ENCODE data around the gene PLA2G7.
"Not testable (repeated sequence)": the region's sequence is repeated elsewhere in the genome, so short reads cannot be mapped to it uniquely, and the experiment has no call there.

The PLA2G7 gene

GRCh38 chr6:46746696-46747095 is 11.5 kb upstream of the PLA2G7 start, which contains the start of gene ANKRD66:
ANKRD66 (plus strand) TSS chr6:46746933; CDS start chr6:46751949, 5,016 bp downstream.
- no peak for DNase-seq

- no peak for DNase-seq
Observed at GRCh38 chr6:46745973-46746372, 10.8 kb upstream of the PLA2G7 start.

GRCh38 chr6:46744159-46744725 is 9.1 kb upstream of the PLA2G7 start:
- DNase-seq, result not testable (repeated sequence)

- DNase-seq, result no peak
Observed at GRCh38 chr6:46743425-46744158, 8.4 kb upstream of the PLA2G7 start.

GRCh38 chr6:46741910-46742309 is 6.7 kb upstream of the PLA2G7 start:
- DNase-seq, result no peak

GRCh38 chr6:46741482-46741881 is 6.3 kb upstream of the PLA2G7 start:
- no peak for DNase-seq

GRCh38 chr6:46736906-46737305 is 1.7 kb upstream of the PLA2G7 start:
- DNase-seq, result no peak

- DNase-seq, result no peak
Observed at GRCh38 chr6:46735720-46736031, 501 bp upstream of the PLA2G7 start.

- no peak for DNase-seq
Observed at GRCh38 chr6:46733341-46733801, 1.8 kb downstream of the PLA2G7 start.

- DNase-seq, result no peak
Observed at GRCh38 chr6:46730921-46731461, 4.2 kb downstream of the PLA2G7 start.

GRCh38 chr6:46729787-46730326 is 5.3 kb downstream of the PLA2G7 start:
- DNase-seq, result no peak

- DNase-seq, result no peak
Observed at GRCh38 chr6:46720401-46720800, 14.8 kb downstream of the PLA2G7 start.

- DNase-seq, result no peak
Observed at GRCh38 chr6:46719099-46719498, 16.1 kb downstream of the PLA2G7 start.

- no peak for DNase-seq
Observed at GRCh38 chr6:46715141-46715540, 20.0 kb downstream of the PLA2G7 start.

- no peak for DNase-seq
Observed at GRCh38 chr6:46711491-46711890, 23.7 kb downstream of the PLA2G7 start.

GRCh38 chr6:46706464-46706863 is 28.7 kb downstream of the PLA2G7 start:
- DNase-seq, result no peak

GRCh38 chr6:46704562-46704961 is 30.6 kb downstream of the PLA2G7 start:
- peak; percentile 12 to 73 for DNase-seq

GRCh38 chr6:46699970-46700369 is 35.2 kb downstream of the PLA2G7 start:
- DNase-seq, result no peak

GRCh38 chr6:46690911-46691451 is 44.2 kb downstream of the PLA2G7 start:
- DNase-seq, result no peak

- DNase-seq, result no peak
Observed at GRCh38 chr6:46690141-46690755, 44.9 kb downstream of the PLA2G7 start.

- DNase-seq, result no peak
Observed at GRCh38 chr6:46689657-46690056, 45.5 kb downstream of the PLA2G7 start.

- DNase-seq, result no peak
Observed at GRCh38 chr6:46688966-46689335, 46.2 kb downstream of the PLA2G7 start.
